SK-N-SH (cell line): Measurements from ENCODE around the gene ZNF785. TPM values are rescaled to one million over a fixed set of nuclear protein-coding genes. Genes with fewer than 3 reads are reported as not detected.
A peak's percentile ranks its signal among the peaks of the same experiment; 100 is the strongest.

Experiments
- CTCF ChIA-PET: fragments of 300-600, 350-600 bp; formaldehyde crosslinking; extraction: SDS; loops from one replicate; lab custom pipeline; 2021; lab: Yijun Ruan, JAX
- POLR2A ChIA-PET: fragments of 350-600 bp; sonication (Branson Sonifier 250); formaldehyde crosslinking; extraction: SDS; loops from one replicate; lab custom pipeline; 2020; ENCODE audit warnings: antibody characterized with exemption, inconsistent platforms; lab: Yijun Ruan, JAX
- DNase-seq: peaks from one replicate; pipeline ENCODE4 v3.0.0; 2012
- H2AFZ ChIP-seq: fragments of 200-600 bp; sonication (generic); 2 replicates; pipeline ENCODE4 v1.8.1; 2016; ENCODE audit warnings: antibody characterized with exemption, mild to moderate bottlenecking, low read depth
- H3F3A ChIP-seq: fragments of 200-600 bp; sonication (generic); replicated peaks from 2 replicates; pipeline ENCODE3; 2016; ENCODE audit warnings: antibody characterized with exemption, mild to moderate bottlenecking; ENCODE audit not compliant: insufficient read depth
- H3K27ac ChIP-seq, 2 experiments: fragments of 200-500 bp in 1 of 2; fragments of 200-600 bp in 1 of 2; sonication (Bioruptor generic) in 1 of 2; sonication (generic), shearing (Covaris generic) in 1 of 2; 2 replicates each; pipeline versions ENCODE4 v1.5.1 to v1.6.1; 2014 to 2016; ENCODE audit warnings: low read depth in 2 of 2, inconsistent platforms in 1 of 2, low read length in 1 of 2, mild to moderate bottlenecking in 1 of 2, mixed read lengths in 1 of 2
- H3K27me3 ChIP-seq: fragments of 200-600 bp; sonication (generic), shearing (Covaris generic); 2 replicates; pipeline ENCODE4 v1.6.1; 2016; ENCODE audit warnings: mixed run types; ENCODE audit not compliant: insufficient read depth
- H3K36me3 ChIP-seq, 2 experiments: fragments of 200-500 bp in 1 of 2; fragments of 200-600 bp in 1 of 2; sonication (Bioruptor generic) in 1 of 2; sonication (generic) in 1 of 2; replicated peaks in 1 of 2; 2 replicates each; pipeline versions ENCODE3 to v1.5.1; 2014 to 2016; ENCODE audit warnings: low read length in 1 of 2, mild to moderate bottlenecking in 1 of 2; ENCODE audit not compliant: insufficient read depth in 2 of 2, control insufficient read depth in 1 of 2
- H3K4me1 ChIP-seq, 2 experiments: fragments of 200-500 bp in 1 of 2; fragments of 200-600 bp in 1 of 2; sonication (Bioruptor generic) in 1 of 2; sonication (generic), shearing (Covaris generic) in 1 of 2; 2 replicates each; pipeline versions ENCODE4 v1.5.1 to v1.6.1; 2014 to 2016; ENCODE audit warnings: low read depth in 1 of 2, low read length in 1 of 2, mixed run types in 1 of 2; ENCODE audit not compliant: insufficient read depth in 2 of 2, control insufficient read depth in 1 of 2
- H3K4me2 ChIP-seq: fragments of 200-600 bp; sonication (generic), shearing (Covaris generic); 2 replicates; pipeline ENCODE4 v1.6.1; 2017; ENCODE audit warnings: mixed run types
- H3K4me3 ChIP-seq, 2 experiments: fragments of 200-500 bp in 1 of 2; fragments of 200-600 bp in 1 of 2; sonication (Bioruptor generic) in 1 of 2; sonication (generic), shearing (Covaris generic) in 1 of 2; 2 replicates each; pipeline versions ENCODE4 v1.5.1 to v1.8.1; 2014 to 2016; ENCODE audit warnings: low read depth in 2 of 2, inconsistent platforms in 1 of 2, low read length in 1 of 2, mild to moderate bottlenecking in 1 of 2, mixed read lengths in 1 of 2, moderate library complexity in 1 of 2
- H3K79me2 ChIP-seq: fragments of 200-600 bp; sonication (generic); 2 replicates; pipeline ENCODE4 v1.8.1; 2017; ENCODE audit warnings: mild to moderate bottlenecking; ENCODE audit not compliant: insufficient read depth
- H3K9ac ChIP-seq: fragments of 200-600 bp; sonication (generic); 2 replicates; pipeline ENCODE4 v1.6.1; 2017; ENCODE audit warnings: mixed run types
- H3K9me2 ChIP-seq: fragments of 200-600 bp; sonication (generic); 2 replicates; pipeline ENCODE4 v1.6.1; 2017; ENCODE audit warnings: mixed run types
- H3K9me3 ChIP-seq: fragments of 200-600 bp; sonication (generic); 2 replicates; pipeline ENCODE4 v1.6.1; 2017; ENCODE audit warnings: mixed run types, mild to moderate bottlenecking, moderate library complexity
- H4K20me1 ChIP-seq: fragments of 200-600 bp; sonication (generic); 2 replicates; pipeline ENCODE4 v1.6.1; 2017; ENCODE audit warnings: mild to moderate bottlenecking, mixed run types; ENCODE audit not compliant: insufficient read depth
- CHD2 ChIP-seq: fragments of 150-350 bp; IDR thresholded peaks from 2 replicates; pipeline ENCODE4 v1.6.1; 2018; ENCODE audit warnings: low read length; ENCODE audit not compliant: partially characterized antibody
- ELF1 ChIP-seq: IDR thresholded peaks from 2 replicates; pipeline ENCODE4 v1.4.0; 2012
- EP300 ChIP-seq, 2 experiments: IDR thresholded peaks; 2 replicates each; pipeline versions ENCODE4 v1.4.0 to v1.6.1; 2012; ENCODE audit warnings: borderline replicate concordance in 1 of 2, low read depth in 1 of 2, low read length in 1 of 2
- FOSL2 ChIP-seq: IDR thresholded peaks from 2 replicates; pipeline ENCODE4 v1.4.0; 2012; ENCODE audit warnings: low read depth, mild to moderate bottlenecking, moderate library complexity, borderline replicate concordance
- GABPA ChIP-seq: IDR thresholded peaks from 2 replicates; pipeline ENCODE4 v1.4.0; 2012; ENCODE audit warnings: low read depth, mild to moderate bottlenecking
- IRF3 ChIP-seq: fragments of 150-350 bp; IDR thresholded peaks from 2 replicates; pipeline ENCODE4 v1.6.1; 2016; ENCODE audit warnings: mild to moderate bottlenecking, low read depth, low read length
- JUND ChIP-seq: IDR thresholded peaks from 2 replicates; pipeline ENCODE4 v1.4.0; 2012
- RCOR1 ChIP-seq: fragments of 150-350 bp; IDR thresholded peaks from 2 replicates; pipeline ENCODE4 v1.6.1; 2017; ENCODE audit warnings: antibody characterized with exemption, low read length
- RXRA ChIP-seq: IDR thresholded peaks from 2 replicates; pipeline ENCODE4 v1.4.0; 2012; ENCODE audit warnings: low read depth, mild to moderate bottlenecking, borderline replicate concordance
- TAF1 ChIP-seq: IDR thresholded peaks from 2 replicates; pipeline ENCODE4 v1.6.1; 2012; ENCODE audit warnings: low read depth, mild to moderate bottlenecking, low read length, moderate library complexity, borderline replicate concordance
- TCF12 ChIP-seq: IDR thresholded peaks from 2 replicates; pipeline ENCODE4 v1.4.0; 2012
- USF1 ChIP-seq: IDR thresholded peaks from 2 replicates; pipeline ENCODE4 v1.4.0; 2012; ENCODE audit warnings: low read depth, borderline replicate concordance
- WGBS: methylation state at CpG from one replicate; pipeline ENCODE4 v1.1.6; 2017; ENCODE audit warnings: low lambda C conversion rate; 5-methylcytosine and 5-hydroxymethylcytosine counted together
- polyA plus RNA-seq, 3 experiments: library from polyadenylated mRNA; depleted of rRNA; stranded (reverse); fragments of >200 nt; gene quantifications; 2 replicates each; pipeline ENCODE4 v1.2.3, GENCODE V29; 2012

ZNF785 gene
- polyA plus RNA-seq, 1 of the 3 experiments (the other 2 are of a cell fraction) = 8.8 TPM

GRCh38 chr16:30569746-30570635 is 15.5 kb downstream of the ZNF785 start:
- 93% methylated on average over 10 of the region's 44 CpGs for WGBS
- no peak for DNase-seq
- TF ChIP-seq IRF3 (no peak), USF1 (no peak), RCOR1 (no peak), ELF1 (no peak), TCF12 (no peak), JUND (no peak), RXRA (no peak), EP300 (IDR thresholded peaks at IDR 0.05; ENCODE audit: borderline replicate concordance in 1 of 2, low read depth in 1 of 2, low read length in 1 of 2) (no peak), TAF1 (no peak), GABPA (no peak)
- Histone ChIP-seq H3K79me2 (no peaks in the 10 kb centered on the region; the same call in 1 of the 2 replicates), H3K9me3 (no peaks in the 10 kb centered on the region), H3K4me1 (peaks cover 5 to 12% of the 10 kb centered on the region in 2 experiments; a peak in 1 of 4 replicates), H3K4me3 (no peak overlapping the region), H3K27ac (peak overlapping the region; percentile 7 to 83; a peak in 2 of 4 replicates), H3K9me2 (no peaks in the 10 kb centered on the region), H3K27me3 (no peaks in the 10 kb centered on the region), H3K4me2 (no peak overlapping the region), H3F3A (peaks cover 15% of the 10 kb centered on the region), H4K20me1 (no peaks in the 10 kb centered on the region), H3K36me3 (no peaks in the 10 kb centered on the region), H2AFZ (no peak overlapping the region), H3K9ac (no peak overlapping the region)
- ChIA-PET CTCF (interaction anchor here (0.7 to 2.7 kb wide), 8 partner anchors 16 to 160 kb away, joined by 3 to 10 read pairs (median 4); partner anchors contain the start of genes DCTPP1, FBRS, ZNF689 and ZNF747), POLR2A (interaction anchor here (0.9 to 2.8 kb wide), 3 partner anchors 12 to 35 kb away, joined by 4 to 44 read pairs (median 15); partner anchors contain the start of genes ZNF747, ZNF764 and ZNF785)

- CTCF ChIA-PET = no interaction called here
Measured at GRCh38 chr16:30569281-30569680, 16.2 kb downstream of the ZNF785 start.

More at GRCh38 chr16:30569281-30569680, 16.2 kb downstream of the ZNF785 start:
- H3K4me3 ChIP-seq = no peak overlapping the region
- H3K4me1 ChIP-seq = peaks cover 5 to 12% of the 10 kb centered on the region in 2 experiments; a peak in 1 of 4 replicates
- TF ChIP-seq USF1 (no peak), IRF3 (no peak), FOSL2 (no peak), CHD2 (no peak), RCOR1 (no peak), TCF12 (no peak)
- no peaks in the 10 kb centered on the region for H3K9me2 ChIP-seq
- no peaks in the 10 kb centered on the region; the same call in 1 of the 2 replicates for H3K79me2 ChIP-seq
- peaks cover 9% of the 10 kb centered on the region for H3F3A ChIP-seq
- no peak overlapping the region for H3K27ac ChIP-seq
- 98% methylated on average over 3 of the region's 3 CpGs for WGBS
- no peaks in the 10 kb centered on the region for H3K36me3 ChIP-seq
- no peak overlapping the region for H3K9ac ChIP-seq
- no peaks in the 10 kb centered on the region for H3K27me3 ChIP-seq
- no peak overlapping the region for H3K4me2 ChIP-seq
- H2AFZ ChIP-seq = no peak overlapping the region
- DNase-seq = no peak
- POLR2A ChIA-PET = interaction anchor here (1.1 kb wide), 1 partner anchor 11 kb away, joined by 4 read pairs; the partner anchor contains the start of gene ZNF764
- no peaks in the 10 kb centered on the region for H4K20me1 ChIP-seq
- H3K9me3 ChIP-seq = no peaks in the 10 kb centered on the region
